ENCODE data around the gene YWHAQ.

YWHAQ gene

GRCh38 chr2:9637330-9637729 is 6.5 kb upstream of the YWHAQ start:
- DNase-seq (ENCODE audit: low read depth) = peak; percentile 73

GRCh38 chr2:9634133-9634532 is 3.3 kb upstream of the YWHAQ start:
- TF ChIP-seq, protein P1, sequence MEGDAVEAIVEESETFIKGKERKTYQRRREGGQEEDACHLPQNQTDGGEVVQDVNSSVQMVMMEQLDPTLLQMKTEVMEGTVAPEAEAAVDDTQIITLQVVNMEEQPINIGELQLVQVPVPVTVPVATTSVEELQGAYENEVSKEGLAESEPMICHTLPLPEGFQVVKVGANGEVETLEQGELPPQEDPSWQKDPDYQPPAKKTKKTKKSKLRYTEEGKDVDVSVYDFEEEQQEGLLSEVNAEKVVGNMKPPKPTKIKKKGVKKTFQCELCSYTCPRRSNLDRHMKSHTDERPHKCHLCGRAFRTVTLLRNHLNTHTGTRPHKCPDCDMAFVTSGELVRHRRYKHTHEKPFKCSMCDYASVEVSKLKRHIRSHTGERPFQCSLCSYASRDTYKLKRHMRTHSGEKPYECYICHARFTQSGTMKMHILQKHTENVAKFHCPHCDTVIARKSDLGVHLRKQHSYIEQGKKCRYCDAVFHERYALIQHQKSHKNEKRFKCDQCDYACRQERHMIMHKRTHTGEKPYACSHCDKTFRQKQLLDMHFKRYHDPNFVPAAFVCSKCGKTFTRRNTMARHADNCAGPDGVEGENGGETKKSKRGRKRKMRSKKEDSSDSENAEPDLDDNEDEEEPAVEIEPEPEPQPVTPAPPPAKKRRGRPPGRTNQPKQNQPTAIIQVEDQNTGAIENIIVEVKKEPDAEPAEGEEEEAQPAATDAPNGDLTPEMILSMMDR (conservative IDR thresholded peaks at IDR 0.05; ENCODE audit: low read depth, low read length) = no peak
- no peak for DNase-seq (ENCODE audit: low read depth)

More at GRCh38 chr2:9637330-9637729, 6.5 kb upstream of the YWHAQ start:
- no peak overlapping the region for H3K4me3 ChIP-seq (ENCODE audit: low read depth, low read length)
- TF ChIP-seq, protein P1 (conservative IDR thresholded peaks at IDR 0.05; ENCODE audit: low read depth, low read length) = no peak

GRCh38 chr2:9631878-9632700 is 1.3 kb upstream of the YWHAQ start:
- no peak overlapping the region for H3K4me3 ChIP-seq (ENCODE audit: low read depth, low read length)
- TF ChIP-seq, protein P1 (conservative IDR thresholded peaks at IDR 0.05; ENCODE audit: low read depth, low read length) = no peak
- DNase-seq (ENCODE audit: low read depth) = no peak

More at GRCh38 chr2:9634133-9634532, 3.3 kb upstream of the YWHAQ start:
- H3K4me3 ChIP-seq (ENCODE audit: low read depth, low read length) = no peak overlapping the region

DNA sequence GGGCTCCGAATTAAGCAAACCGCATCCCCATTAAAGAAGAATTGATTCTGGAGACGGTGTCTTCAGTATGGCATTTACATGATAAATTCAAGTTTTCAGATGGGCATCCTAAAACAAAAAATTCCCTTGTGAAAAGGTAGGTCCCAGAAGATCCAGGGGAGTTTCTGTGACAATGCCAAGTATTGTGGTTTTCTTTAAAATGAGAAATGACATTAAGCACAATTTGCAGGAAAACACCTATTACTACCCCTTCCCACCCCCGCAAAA is 689 bp upstream of the YWHAQ start:
- peak overlapping the region; percentile 56 for H3K4me3 ChIP-seq (ENCODE audit: low read depth, low read length)
- DNase-seq (ENCODE audit: low read depth) = no peak
- TF ChIP-seq, protein P1 (conservative IDR thresholded peaks at IDR 0.05; ENCODE audit: low read depth, low read length) = no peak

DNA sequence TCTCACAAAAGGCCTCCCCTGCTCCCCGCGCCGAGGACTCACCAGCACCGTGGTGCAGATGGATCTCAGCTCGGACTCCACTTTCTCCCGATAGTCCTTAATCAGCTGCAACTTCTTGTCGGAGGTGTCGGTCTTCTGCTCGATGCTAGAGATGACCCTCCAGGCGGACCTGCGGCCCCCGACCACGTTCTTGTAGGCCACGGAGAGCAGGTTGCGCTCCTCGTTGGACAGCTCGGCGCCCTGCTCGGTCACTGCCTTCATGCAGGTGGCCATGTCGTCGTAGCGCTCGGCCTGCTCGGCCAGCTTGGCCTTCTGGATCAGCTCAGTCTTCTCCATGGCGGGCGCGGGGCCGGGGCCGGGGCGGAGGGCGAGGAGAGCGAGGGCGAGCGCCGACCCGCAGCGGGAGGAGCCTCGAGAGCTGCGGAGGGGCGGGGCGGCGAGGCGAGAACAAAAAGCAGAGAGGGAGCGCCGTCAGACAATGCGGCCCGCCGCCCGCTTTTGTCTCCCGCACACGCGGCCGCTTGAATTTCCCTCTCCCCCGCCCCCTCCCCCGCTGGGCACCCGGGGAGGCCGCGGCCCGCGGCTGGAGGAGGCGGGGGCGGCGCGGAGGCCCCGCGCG is 571 bp downstream of the YWHAQ start:
- peak; percentile 67 for DNase-seq (ENCODE audit: low read depth)
- peak overlapping the region; percentile 90 for H3K4me3 ChIP-seq (ENCODE audit: low read depth, low read length)
- TF ChIP-seq, protein P1 (conservative IDR thresholded peaks at IDR 0.05; ENCODE audit: low read depth, low read length) = no peak

DNA sequence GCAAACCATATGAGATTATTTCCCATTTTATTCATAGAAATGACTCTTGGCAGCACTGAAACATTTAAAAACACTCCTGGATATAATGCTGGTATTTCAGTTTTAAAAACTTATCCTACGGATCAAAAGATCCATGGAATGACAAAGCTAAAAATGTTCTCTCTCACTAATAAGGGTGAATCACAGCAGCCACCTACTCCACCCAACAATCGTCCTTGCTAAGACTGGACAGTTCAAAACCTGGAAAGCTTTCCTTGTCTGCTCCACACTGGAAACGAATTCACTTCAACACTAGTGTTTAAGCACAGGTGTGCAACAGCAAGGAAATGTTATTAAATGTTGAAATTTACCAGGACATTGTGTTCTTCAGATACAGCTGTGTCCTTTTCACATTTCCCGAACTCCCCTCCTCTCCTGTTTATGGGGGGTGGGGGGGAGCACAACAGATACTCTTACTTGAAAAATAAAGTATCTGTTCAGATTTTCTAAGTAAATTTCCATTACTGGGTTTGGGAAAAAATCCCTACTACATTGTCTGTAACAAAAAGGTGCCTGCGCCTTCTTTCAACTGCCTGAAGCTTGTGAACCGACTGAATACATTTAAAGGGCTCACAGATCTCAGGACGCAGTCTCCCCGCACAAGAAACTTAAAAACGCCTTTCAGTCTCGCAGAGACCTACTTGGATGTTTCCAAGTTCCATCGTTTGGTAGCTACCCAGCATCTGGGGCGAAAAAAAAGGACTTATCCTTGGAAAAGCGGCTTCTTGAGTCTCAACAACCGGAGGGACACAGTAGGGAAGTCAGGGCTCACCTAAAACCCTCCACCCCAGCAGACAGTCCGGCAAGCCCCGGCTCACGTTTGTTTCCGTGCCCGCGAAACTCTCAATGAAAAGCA is 1.3 kb downstream of the YWHAQ start:
- DNase-seq (ENCODE audit: low read depth) = peak; percentile 53
- TF ChIP-seq, protein P1 (conservative IDR thresholded peaks at IDR 0.05; ENCODE audit: low read depth, low read length) = no peak
- peak overlapping the region; percentile 90 for H3K4me3 ChIP-seq (ENCODE audit: low read depth, low read length)
